NCI-H1930 (cell line): Measurements from ENCODE around the gene PLCB4.

Experiments used
- DNase-seq, 2 experiments: peaks; one replicate each; lab custom pipeline; 2025; lab: John Stamatoyannopoulos, UW

PLCB4 gene

GRCh38 chr20:9270831-9271230 is 201.9 kb downstream of the PLCB4 start:
- DNase-seq: no peak

GRCh38 chr20:9276966-9277468 is 208.1 kb downstream of the PLCB4 start:
- DNase-seq: no peak

- no peak for DNase-seq
These were observed 211.1 kb downstream of the PLCB4 start for GRCh38 chr20:9279918-9280401.

- no peak for DNase-seq
These were observed 211.8 kb downstream of the PLCB4 start for GRCh38 chr20:9280666-9281065.

GRCh38 chr20:9281803-9282202 is 212.9 kb downstream of the PLCB4 start:
- DNase-seq: no peak

- DNase-seq: no peak
These were observed 216.7 kb downstream of the PLCB4 start for GRCh38 chr20:9285617-9286016.

GRCh38 chr20:9286501-9287461 is 217.9 kb downstream of the PLCB4 start:
- DNase-seq: no peak

- no peak for DNase-seq
These were observed 218.9 kb downstream of the PLCB4 start for GRCh38 chr20:9287826-9288225.

GRCh38 chr20:9290331-9290730 is 221.4 kb downstream of the PLCB4 start:
- no peak for DNase-seq

GRCh38 chr20:9293145-9293544 is 224.3 kb downstream of the PLCB4 start:
- no peak for DNase-seq

- no peak for DNase-seq
These were observed 225.2 kb downstream of the PLCB4 start for GRCh38 chr20:9294041-9294440.

GRCh38 chr20:9298906-9299305 is 230.0 kb downstream of the PLCB4 start:
- DNase-seq: no peak

GRCh38 chr20:9300080-9300479 is 231.2 kb downstream of the PLCB4 start:
- no peak for DNase-seq

GRCh38 chr20:9300534-9300933 is 231.6 kb downstream of the PLCB4 start:
- DNase-seq: no peak

GRCh38 chr20:9301129-9302090 is 232.5 kb downstream of the PLCB4 start:
- no peak for DNase-seq

- no peak for DNase-seq
These were observed 233.2 kb downstream of the PLCB4 start for GRCh38 chr20:9302091-9302462.

- no peak for DNase-seq
These were observed 237.6 kb downstream of the PLCB4 start for GRCh38 chr20:9306521-9306920.

GRCh38 chr20:9308056-9308455 is 239.2 kb downstream of the PLCB4 start:
- DNase-seq: no peak

GRCh38 chr20:9311132-9311531 is 242.2 kb downstream of the PLCB4 start:
- no peak for DNase-seq

GRCh38 chr20:9319687-9320384 is 250.9 kb downstream of the PLCB4 start:
- no peak for DNase-seq

- no peak for DNase-seq
These were observed 252.1 kb downstream of the PLCB4 start for GRCh38 chr20:9321007-9321406.

- no peak for DNase-seq
These were observed 253.8 kb downstream of the PLCB4 start for GRCh38 chr20:9322661-9323060.
